H1 (cell line): Measurements from ENCODE around the gene RAET1L.

ENCODE experiments used
- EGR1 ChIP-seq: IDR thresholded peaks from 2 replicates; pipeline ENCODE4 v1.6.1; 2011; ENCODE audit warnings: low read depth, low read length, borderline replicate concordance
- TF ChIP-seq, protein P1 (sequence below), 3 experiments: IDR thresholded peaks; 1 replicate in 2 of 3; 2 replicates in 1 of 3; pipeline versions ENCODE4 v1.5.1 to v1.6.1; 2011; ENCODE audit warnings: low read length in 3 of 3, mild to moderate bottlenecking in 3 of 3, inconsistent platforms in 2 of 3, low read depth in 1 of 3, moderate library complexity in 1 of 3; ENCODE audit not compliant: insufficient read depth in 1 of 3; ENCODE audit errors: control extremely low read depth in 1 of 3
- TF ChIP-seq, protein P2 (sequence below): IDR thresholded peaks from 2 replicates; pipeline ENCODE4 v1.6.1; 2011; ENCODE audit warnings: low read depth, mild to moderate bottlenecking, low read length; ENCODE audit not compliant: insufficient read depth

DNA sequence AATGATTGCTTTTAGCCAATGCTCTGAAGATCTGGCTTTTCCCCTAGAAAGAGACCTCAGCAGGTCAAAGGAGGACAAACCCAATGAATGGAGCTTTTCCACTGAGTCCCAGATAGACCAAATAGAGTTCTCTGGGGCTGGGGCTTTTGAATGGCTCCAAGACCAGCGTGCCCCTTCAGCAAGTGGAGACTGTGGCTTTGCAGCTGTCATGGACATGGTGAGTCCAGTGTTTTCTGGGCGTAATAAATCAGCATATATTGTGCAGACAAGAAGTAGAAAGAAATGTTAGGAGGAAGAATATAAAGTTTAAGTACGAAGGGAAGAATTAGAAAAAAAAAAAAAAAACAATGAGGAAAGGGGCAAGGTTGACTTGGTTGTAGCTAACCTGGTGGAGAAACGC is 33.5 kb downstream of the RAET1L start:
- TF ChIP-seq, protein P1, sequence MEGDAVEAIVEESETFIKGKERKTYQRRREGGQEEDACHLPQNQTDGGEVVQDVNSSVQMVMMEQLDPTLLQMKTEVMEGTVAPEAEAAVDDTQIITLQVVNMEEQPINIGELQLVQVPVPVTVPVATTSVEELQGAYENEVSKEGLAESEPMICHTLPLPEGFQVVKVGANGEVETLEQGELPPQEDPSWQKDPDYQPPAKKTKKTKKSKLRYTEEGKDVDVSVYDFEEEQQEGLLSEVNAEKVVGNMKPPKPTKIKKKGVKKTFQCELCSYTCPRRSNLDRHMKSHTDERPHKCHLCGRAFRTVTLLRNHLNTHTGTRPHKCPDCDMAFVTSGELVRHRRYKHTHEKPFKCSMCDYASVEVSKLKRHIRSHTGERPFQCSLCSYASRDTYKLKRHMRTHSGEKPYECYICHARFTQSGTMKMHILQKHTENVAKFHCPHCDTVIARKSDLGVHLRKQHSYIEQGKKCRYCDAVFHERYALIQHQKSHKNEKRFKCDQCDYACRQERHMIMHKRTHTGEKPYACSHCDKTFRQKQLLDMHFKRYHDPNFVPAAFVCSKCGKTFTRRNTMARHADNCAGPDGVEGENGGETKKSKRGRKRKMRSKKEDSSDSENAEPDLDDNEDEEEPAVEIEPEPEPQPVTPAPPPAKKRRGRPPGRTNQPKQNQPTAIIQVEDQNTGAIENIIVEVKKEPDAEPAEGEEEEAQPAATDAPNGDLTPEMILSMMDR (IDR thresholded peaks at IDR 0.05; ENCODE audit: control extremely low read depth in 1 of 3, insufficient read depth in 1 of 3, low read depth in 1 of 3, low read length in 3 of 3): no peak
- TF ChIP-seq, protein P2, sequence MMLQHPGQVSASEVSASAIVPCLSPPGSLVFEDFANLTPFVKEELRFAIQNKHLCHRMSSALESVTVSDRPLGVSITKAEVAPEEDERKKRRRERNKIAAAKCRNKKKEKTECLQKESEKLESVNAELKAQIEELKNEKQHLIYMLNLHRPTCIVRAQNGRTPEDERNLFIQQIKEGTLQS: no peak
- no peak for TF ChIP-seq EGR1
